Midbrain (tissue), 1 donor: ENCODE results near the gene LHB.
"Not testable (repeated sequence)": the region's sequence is repeated elsewhere in the genome, so short reads cannot be mapped to it uniquely, and the experiment has no call there.

ENCODE experiments used
- DNase-seq: peaks from one replicate; lab custom pipeline; 2025; lab: John Stamatoyannopoulos, UW

The LHB gene

DNA sequence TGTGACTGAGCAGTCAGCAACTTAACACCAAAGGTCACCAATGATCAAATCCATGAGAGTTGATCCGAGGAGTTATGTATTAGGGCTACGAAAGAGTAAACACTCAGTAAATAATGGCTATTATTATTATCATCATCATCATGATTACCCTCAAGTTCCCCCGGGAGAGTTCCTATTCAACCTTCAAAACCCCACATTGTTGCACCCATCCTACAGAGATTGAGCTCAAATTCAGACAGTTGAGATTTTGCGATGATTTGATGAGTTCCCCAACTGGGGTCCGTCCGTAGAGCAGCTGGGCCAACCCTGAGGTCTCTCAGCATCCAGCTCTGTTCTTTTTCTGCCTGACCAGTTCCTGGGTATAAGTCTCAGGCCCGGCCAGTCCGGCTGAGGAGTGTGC lies 21.2 kb upstream of the LHB start:
- not testable (repeated sequence) for DNase-seq

DNA sequence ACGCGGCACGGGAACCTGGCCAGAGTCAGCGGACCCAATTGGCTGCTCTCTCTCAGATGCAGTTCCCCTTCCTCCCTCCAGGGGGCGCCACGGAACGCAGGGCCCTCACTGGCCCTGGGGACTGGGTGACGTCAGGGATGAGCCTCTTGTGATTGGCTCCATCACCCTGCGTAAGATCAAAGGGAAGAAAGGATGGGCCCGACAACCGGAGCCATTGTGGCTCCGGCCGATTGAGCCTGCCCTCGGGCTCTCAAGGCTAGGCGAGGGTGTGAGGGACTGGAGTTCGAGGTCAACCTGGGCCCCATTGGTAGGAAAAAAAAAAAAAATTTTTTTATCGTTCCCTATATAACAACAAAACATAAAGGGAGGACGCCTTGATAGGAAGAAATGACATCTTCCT lies 19.9 kb upstream of the LHB start, which contains the start of gene CGB1:
TSS of gene CGB1 (minus strand) at position 81 of the 400 bp plus-strand sequence. CDS start 184 bp downstream, outside the sequence.
- DNase-seq: not testable (repeated sequence)

DNA sequence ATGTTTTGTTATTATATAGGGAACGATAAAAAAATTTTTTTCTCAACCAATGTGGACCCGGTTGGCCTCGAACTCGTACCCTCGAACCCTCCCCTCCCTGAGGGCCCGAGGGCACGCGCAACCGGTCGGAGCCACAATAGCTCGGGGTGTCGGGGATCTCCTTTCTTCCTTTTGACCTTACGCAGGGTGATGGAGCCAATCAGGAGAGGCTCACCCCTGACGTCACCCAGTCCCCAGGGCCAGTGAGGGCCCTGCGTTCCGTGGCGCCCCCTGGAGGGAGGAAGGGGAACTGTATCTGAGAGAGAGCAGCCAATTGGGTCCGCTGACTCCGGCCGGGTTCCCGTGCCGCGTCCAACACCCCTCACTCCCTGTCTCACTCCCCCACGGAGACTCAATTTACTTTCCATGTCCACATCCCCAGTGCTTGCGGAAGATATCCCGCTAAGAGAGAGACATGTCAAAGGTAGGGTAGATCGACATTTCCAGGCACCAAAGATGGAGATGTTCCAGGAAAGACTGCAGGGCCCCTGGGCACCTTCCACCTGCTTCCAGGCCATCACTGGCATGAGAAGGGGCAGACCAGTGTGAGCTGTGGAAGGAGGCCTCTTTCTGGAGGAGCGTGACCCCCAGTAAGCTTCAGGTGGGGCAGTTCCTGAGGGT lies 14.9 kb upstream of the LHB start, which contains the start of gene CGB2:
TSS of gene CGB2 (plus strand) at position 249 of the 660 bp plus-strand sequence. CDS start at position 455, 206 bp downstream.
- not testable (repeated sequence) for DNase-seq

DNA sequence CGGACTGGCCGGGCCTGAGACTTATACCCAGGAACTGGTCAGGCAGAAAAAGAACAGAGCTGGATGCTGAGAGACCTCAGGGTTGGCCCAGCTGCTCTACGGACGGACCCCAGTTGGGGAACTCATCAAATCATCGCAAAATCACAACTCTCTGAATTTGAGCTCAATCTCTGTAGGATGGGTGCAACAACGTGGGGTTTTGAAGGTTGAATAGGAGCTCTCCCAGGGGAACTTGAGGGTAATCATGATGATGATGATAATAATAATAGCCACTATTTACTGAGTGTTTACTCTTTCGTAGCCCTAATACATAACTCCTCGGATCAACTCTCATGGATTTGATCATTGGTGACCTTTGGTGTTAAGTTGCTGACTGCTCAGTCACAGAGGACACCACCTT lies 13.4 kb upstream of the LHB start:
- DNase-seq: not testable (repeated sequence)

DNA sequence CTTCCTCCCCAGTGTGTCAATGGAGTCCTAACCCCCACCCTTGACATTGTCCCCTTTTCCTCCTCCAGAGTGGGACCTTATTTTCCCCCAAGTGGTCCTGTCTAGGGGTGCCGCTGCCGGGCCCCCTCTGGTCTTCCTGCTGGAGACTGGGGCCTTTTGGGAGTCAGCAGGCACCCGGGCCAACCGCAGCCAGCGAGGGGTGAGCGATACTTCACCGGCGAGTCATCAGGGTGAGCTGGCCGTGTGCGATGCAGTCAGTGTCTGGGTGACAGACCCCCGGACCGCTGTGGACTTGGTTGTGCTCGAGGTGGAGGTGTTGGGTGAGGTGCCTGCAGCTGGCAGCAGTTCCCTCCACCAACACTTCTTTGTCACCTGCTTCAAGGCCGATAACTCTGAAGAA lies 12.9 kb upstream of the LHB start:
- DNase-seq: not testable (repeated sequence)

DNA sequence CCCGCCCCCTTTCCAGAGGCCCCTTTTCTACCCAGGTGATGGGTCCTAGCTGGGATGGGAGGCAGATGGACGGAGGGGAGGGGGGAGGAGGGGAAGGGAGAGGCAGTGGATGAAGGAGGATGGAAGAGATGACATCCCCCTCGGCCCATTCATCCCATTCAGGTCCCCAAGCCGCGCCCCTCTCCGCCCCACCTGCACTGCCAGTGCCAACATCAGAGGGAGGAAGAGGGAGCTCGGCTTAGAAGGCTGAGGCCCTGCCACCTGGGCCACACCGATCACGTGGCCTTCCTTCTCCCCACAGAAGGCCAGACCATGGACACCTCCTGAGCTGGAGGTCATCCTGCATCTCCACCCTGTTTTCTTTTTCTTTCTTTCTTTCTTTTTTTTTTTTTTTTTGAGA lies 11.8 kb upstream of the LHB start:
- not testable (repeated sequence) for DNase-seq

DNA sequence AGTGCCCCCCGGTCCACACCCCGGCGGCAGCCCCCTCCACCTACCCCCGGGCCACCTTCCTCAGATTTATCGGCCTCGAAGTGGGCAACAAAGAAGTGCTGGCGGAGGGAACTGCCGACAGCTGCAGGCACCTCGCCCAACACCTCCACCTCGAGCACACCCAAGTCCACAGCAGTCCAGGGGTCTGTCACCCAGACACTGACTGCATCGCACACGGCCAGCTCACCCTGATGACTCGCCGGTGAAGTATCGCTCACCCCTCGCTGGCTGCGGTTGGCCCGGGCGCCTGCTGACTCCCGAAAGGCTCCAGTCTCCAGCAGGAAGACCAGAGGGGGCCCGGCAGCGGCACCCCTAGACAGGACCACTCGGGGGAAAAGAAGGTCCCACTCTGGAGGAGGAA lies 8.7 kb upstream of the LHB start:
- DNase-seq: not testable (repeated sequence)

DNA sequence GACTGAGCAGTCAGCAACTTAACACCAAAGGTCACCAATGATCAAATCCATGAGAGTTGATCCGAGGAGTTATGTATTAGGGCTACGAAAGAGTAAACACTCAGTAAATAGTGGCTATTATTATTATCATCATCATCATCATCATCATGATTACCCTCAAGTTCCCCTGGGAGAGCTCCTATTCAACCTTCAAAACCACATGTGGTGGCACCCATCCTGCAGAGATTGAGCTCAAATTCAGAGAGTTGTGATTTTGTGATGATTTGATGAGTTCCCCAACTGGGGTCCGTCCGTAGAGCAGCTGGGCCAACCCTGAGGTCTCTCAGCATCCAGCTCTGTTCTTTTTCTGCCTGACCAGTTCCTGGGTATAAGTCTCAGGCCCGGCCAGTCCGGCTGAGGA lies 8.2 kb upstream of the LHB start:
- DNase-seq: not testable (repeated sequence)

DNA sequence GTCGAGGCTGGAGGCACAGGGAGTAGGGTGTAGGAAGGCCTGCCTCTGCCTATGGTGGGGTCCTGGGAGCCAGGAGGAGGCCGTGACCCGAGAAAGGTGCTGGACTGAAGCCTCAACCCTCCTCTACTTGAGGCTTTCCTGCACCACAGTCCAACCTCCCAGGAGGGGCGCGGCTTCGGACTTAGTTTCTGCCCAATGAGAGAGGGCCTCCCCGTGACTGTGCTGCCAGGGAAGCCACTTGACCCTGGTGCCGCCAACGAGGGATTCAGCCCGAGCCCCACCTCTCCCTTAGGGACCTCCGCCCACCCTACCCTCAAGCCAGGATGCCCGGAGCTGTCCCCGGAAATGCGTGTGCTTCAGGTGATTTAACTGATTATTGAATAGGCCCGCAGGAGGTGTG lies 7.3 kb upstream of the LHB start, which contains the start of gene CGB3:
TSS of gene CGB3 (minus strand) at position 101 of the 400 bp plus-strand sequence. CDS start 362 bp downstream, outside the sequence.
- DNase-seq: not testable (repeated sequence)

DNA sequence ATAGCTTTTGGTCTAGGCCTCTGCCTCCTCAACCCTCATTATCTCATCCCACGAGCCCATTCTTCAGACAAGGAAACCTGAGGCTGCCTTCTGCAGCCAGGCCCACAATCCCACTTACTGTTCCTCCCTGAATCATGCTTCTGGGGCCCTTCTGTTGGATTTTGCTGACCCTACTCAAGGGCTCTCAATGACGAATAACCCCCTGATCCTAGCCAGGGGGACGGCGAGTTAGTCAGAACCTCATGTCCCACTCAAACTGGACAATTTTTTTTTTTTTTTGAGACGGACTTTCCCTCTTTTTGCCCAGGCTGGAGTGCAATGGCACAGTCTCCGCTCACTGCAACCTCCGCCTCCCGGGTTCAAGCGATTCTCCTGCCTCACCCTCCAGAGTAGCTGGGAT lies 5.2 kb upstream of the LHB start:
- no peak for DNase-seq

DNA sequence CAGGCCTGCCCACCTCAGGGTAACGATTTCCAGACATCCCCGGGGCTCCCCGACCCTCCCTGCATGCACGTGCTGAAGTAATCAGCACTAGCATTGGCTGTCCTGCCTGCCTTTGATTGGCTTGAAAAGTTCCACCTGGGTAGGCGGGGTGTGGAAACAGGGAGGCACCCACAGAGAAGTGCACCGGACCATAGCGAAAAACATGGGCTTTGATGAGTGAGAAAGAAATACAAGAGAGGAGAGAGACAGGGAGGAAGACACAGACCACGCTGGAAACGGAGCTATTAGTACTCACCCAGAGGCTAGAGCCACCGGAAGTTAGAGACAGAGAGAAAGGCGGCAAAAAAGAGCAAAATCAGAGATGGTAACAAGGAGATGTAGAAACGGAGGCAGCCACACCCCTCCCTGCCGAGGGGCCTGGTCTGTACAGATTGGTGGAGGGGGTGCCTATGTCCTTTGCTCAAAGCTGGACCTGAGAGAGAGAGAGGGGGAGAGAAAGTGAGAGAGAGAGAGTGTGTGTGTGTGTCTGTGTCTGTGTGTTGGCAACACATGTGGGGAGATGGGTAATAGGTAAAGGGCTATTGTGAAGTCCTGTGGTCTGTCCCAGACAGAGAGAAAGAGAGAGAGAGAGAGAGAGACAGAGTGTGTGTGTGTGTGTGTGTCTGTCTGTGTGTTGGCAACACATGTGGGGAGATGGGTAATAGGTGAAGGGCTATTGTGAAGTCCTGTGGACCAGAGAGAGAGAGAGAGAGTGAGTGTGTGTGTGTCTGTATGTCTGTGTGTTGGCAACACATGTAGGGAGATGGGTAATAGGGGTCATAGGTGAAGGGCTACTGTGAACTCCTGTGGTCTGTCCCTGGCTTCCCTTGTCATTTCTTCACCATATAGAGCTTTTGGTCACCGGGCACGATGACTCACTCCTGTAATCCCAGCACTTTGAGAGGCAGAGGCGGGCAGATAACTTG lies 4.3 kb upstream of the LHB start:
- DNase-seq: no peak

DNA sequence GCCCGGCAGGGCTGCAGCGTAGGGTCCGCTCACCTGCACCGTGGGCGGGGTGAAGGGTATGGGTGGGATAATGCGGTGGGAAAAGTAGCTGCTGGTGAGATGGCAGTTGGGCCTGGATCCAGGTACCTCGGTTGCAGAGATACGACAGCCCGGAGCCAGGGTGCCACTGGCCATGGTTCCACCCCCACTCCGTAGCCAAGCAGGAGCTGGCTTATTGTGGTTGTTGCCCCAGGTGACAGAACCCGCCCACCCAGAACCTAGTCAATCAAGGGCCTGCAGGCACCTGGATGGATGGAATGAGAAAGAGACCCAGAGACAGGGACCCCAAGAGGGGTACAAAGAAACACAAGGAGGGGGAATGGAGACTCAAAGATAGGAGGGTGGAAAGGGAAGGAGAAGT lies 3.5 kb upstream of the LHB start:
- no peak for DNase-seq

DNA sequence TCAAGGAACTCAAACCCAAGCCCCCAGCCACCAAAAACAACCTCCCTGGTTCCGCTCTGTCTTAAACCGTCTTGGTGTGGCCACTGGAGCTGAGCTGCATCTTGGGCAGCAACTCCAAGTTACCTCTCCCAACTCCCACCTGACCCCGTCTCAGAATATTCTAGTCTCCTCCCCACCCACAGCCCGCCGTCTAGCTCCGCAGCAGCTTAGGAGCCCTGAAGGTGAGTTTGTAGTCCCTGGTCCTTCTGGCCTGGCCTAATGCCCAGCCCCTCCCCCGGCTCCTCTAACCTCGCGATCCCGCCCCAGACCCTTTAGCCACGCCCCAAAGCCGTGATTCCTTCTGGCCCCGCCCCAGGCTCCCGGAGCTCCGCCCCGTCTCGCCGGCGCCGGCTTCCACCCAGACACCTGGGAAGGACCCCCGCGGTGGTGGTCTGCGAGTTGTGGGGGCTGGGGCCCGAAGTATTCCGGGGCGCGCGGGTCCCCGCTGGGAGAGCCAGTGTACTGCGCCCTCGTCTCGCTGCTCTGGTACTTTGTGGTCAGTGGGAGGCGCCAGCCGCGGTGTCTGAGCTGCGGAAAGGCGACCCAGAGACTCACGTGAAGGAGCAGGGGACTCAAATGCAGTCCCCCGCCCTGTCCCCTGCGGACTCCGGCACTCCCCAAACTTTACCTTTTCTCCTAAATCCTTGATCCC lies 2.5 kb upstream of the LHB start:
- DNase-seq: peak; percentile 12

DNA sequence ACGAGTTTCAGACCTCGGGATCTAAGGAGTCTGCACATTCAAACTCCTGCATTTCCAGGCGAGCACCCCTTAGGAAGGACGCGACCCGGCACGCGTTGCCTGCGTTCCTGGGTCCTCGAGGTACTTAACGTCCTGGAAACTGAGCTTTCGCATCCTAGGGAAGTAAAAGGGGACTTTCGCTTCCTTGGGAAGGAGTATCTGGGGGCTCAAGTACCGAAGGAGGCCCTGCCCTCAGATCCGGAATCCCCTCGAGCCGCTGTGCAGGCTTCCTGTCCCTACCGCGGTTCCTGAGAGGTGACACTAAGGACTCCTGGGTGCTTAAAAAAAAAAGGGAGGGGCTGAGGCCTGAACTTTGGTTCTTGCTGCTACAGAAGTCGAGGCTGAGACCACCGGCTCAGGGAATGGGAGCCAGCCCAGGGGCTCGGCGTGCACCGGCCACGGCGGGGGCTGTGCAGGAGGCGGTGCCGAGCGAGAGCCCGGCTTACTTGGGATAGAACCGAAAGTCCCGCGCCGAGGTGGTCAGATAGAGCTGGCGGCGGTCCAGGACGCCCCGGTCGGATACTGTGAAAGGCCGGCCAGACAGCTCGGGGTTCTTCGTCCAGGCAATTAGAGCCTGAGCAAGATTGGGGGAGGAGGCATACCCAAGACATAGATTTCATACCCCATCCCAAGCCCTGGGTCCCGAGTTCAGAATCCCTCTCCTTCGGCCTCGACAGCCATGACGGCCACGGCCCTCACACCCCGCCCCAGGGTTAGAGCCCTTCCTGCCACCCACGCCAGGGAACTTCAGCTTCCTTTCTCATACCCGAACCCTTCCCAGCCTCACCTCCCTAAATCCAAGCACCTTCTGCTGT lies 1.7 kb upstream of the LHB start:
- not testable (repeated sequence) for DNase-seq

DNA sequence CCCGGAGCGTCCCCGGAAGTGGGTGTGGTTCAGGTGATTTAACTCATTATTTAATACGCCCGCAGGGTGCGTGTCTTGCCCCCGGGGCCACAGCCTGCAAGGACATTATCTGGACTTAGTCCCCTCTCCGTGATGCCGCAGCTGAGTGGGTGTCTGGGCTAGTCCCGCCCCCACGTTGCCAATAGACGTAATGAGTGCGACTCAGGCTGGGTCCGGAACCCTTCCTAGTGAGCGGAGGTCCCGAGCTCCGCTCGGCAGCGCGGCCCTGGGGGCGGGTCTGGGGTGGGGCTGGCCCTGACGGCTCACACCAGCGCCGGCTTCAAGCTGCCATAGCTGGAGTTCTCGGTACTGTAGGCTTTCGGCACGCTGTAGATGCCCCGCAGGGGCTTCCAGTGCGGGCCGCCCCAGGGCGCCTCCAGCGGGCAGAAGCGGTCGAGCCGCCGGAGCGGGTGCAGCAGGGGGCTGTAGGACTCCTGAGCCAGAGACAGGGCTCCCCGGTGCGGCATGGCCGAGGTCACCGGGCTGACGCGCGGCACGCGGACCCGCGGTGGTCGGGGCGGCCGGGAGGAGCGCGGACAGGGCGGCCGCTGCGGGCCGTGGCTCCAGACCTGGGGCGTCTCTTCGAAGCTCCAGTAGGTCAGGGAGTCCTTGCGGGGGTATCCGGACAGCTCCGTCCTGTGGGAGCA lies 918 bp upstream of the LHB start:
- DNase-seq: no peak

DNA sequence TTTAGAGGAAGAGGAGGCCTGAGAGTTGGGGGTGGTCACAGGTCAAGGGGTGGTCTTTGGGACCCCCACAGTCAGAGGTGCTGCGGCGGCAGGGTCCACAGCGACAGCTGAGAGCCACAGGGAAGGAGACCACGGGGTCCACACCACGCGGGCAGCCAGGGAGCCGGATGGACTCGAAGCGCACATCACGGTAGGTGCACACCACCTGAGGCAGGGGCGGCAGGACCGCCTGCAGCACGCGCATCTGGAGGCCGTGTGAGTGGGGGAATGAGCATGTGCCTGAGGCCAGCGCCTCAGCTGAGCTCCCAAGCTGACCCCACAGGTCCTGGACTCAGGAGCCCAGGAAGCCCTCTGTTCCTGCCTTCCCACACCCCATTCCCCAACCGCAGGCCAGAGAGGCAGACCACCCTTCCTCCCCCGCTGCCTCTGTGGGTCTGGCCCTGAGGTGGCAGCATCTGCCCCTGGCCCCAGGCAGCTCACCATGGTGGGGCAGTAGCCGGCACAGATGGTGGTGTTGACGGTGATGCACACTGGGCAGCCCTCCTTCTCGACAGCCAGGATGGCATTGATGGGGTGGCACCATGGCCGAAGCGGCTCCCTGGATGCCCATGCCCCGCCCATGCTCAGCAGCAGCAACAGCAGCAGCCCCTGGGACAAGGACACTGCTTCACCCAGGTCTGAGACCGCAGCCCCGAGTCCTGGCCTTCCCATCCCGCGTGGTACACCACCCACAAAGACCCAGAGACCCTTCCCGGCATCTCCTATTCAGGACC lies 638 bp downstream of the LHB start:
- DNase-seq: no peak

DNA sequence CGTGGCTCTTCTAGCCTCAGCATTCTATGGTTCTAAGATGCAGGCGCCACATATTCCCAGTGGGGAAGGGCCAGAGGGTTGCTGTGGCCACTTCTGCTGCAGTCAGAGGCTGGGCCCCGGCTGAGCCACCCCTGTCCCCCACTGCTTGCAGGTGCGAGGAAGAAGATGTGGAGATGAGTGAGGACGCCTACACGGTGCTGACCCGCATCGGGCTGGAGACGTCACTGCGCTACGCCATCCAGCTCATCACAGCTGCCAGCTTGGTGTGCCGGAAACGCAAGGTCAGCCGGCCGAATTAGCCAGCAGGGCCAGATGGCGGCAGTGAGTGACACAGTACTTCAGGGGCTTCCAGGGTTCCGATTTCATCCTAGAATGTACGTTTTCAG lies 2.0 kb downstream of the LHB start:
- no peak for DNase-seq

DNA sequence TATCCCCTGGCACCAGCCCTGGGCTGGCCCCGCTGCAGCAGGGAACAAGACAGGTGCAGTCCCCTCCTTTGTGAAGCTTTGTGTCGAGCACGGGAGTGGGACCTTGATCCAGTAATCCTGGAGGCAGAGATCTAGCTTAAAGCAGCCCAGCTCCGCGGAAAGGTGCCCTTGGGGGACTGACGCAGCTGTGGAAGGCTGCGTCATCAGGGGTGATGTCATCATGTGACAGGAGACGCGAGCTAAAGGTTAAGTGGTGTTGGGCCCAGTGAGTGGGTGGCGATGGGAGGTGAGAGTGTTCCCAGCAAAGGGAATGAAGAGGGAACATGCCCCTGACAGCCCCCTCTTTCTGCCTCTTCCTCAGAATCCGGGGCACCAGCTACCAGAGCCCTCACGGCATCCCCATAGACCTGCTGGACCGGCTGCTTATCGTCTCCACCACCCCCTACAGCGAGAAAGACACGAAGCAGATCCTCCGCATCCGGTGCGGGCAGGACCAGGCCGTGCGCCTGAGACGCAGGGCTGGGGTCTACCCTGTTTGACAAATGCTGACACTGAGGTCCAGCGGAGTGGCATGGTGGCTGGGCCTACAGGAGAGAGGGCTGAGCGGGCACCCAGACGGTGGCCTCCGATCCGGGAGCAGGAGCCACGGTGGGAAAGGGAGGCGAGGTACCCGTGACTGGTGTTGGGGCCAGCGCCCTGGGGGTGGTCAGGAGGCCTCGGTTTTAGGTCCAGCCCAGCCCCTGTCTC lies 2.6 kb downstream of the LHB start:
- DNase-seq: no peak

DNA sequence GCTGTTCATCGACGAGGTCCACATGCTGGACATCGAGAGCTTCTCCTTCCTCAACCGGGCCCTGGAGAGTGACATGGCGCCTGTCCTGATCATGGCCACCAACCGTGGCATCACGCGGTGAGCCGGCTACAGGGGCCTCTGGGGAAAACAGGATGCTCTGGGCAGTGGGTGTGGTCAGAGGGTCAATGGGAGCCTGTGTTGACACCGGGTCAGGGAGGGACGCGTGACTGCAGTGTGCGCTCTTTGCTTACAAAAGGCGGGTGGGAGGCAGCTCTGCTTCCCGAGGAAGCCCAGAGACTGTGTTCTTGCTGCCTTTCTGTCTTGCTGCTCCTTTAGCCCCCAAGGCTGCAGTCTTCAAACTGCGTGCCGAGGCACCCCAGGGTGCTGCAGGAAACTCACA lies 5.7 kb downstream of the LHB start:
- no peak for DNase-seq
